ENCODE data around the gene C9orf152.

The C9orf152 gene

GRCh38 chr9:110224583-110224982, 16.6 kb upstream of the C9orf152 start:
- no peaks in the 10 kb centered on the region for H3K36me3 Mint-ChIP-seq (ENCODE audit: low read depth)
- H3K4me1 Mint-ChIP-seq = no peaks in the 10 kb centered on the region
- DNase-seq = no peak
- H3K4me3 Mint-ChIP-seq = no peak overlapping the region
- H3K9me3 Mint-ChIP-seq = peaks cover 8% of the 10 kb centered on the region
- TF ChIP-seq CTCF (IDR thresholded peaks at IDR 0.05) = no peak
- H3K27me3 Mint-ChIP-seq (ENCODE audit: low read depth, poor library complexity) = peaks cover 7% of the 10 kb centered on the region
- no peak overlapping the region for H3K27ac Mint-ChIP-seq

DNA sequence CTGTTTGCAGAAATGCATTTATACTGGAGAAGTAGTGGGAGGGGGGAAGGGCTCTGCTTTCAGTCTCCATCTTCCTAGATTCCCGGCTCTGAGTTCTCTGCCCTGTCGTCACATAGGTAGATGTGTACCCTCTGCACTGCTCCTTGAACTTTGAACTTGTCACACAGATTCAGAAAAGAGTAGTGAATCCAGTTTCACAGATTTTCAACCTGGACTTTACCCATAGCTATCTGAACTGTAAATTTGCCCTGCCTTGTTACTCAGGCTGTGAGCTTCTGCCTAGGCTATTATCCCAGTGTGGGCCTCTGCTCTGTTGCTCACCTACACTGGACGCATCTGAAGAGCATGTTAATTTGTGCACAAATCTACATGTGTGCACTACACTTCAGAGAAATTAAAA, 12.8 kb upstream of the C9orf152 start:
- H3K27ac Mint-ChIP-seq = no peak overlapping the region
- H3K27me3 Mint-ChIP-seq (ENCODE audit: low read depth, poor library complexity) = peaks cover 7% of the 10 kb centered on the region
- no peak for DNase-seq
- no peaks in the 10 kb centered on the region for H3K4me1 Mint-ChIP-seq
- no peak for TF ChIP-seq CTCF (IDR thresholded peaks at IDR 0.05)
- peaks cover 8% of the 10 kb centered on the region for H3K9me3 Mint-ChIP-seq
- H3K4me3 Mint-ChIP-seq = no peak overlapping the region
- no peaks in the 10 kb centered on the region for H3K36me3 Mint-ChIP-seq (ENCODE audit: low read depth)

DNA sequence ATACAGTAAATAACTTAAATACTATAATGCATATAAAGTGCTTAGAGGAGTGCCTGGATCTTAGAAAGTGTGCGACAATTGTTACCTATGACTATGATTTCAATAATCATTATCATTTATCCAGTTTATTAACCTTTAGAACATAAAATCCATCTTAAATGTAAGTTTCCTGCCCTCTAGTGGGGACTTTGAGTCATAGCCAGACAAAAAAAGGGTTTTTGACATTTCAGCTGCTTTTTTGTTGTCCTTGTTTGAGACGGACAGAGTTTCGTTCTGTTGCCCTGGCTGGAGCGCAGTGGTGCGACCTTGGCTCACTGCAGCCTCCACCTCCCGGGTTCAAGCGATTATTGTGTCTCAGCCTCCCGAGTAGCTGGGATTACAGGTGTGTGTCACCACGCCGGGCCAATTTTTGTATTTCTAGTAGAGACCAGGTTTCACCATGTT, 9.7 kb upstream of the C9orf152 start:
- Mint-ChIP-seq H3K36me3 (ENCODE audit: low read depth) (no peaks in the 10 kb centered on the region), H3K27ac (no peak overlapping the region), H3K4me1 (no peaks in the 10 kb centered on the region), H3K9me3 (peaks cover 8% of the 10 kb centered on the region), H3K27me3 (ENCODE audit: low read depth, poor library complexity) (peaks cover 13% of the 10 kb centered on the region), H3K4me3 (no peak overlapping the region)
- DNase-seq = no peak
- peak; percentile 77 for TF ChIP-seq CTCF (IDR thresholded peaks at IDR 0.05)

DNA sequence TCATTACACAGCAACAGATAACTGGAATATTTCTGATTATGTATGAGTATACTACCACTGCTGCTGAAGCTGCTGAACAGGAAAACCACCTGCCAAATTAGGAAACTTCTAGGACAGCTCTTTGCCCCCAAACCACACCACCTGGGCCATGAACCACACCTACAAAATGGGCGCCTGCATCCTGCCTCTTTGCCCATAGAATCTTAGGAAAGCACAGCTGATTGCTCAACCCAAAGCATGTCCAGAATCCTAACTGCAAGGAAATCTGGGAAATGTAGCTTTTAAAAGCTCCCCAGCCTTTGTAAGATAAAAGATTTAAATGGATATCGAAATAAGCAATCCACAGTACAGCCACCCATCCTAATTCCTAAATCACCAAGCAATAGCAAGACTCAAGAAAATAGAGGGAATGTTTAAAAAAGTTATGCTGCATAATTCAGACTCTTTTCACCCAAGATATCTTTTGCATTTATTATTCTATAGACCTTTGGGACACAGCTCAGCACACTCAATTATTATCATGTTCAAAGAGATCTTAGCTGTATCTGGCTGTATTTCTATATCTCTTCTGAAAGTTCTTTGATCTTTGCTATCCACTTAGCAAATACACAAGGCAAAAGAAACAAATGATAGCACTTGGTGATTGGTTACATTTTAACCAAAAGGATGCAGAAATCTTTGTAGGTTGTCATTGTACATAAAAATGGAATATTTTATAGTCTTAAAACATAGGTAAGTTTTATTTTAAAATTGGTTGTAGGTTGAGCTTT, 6.8 kb upstream of the C9orf152 start:
- DNase-seq = no peak
- Mint-ChIP-seq H3K4me1 (no peaks in the 10 kb centered on the region), H3K4me3 (no peak overlapping the region), H3K36me3 (ENCODE audit: low read depth) (no peaks in the 10 kb centered on the region), H3K27me3 (ENCODE audit: low read depth, poor library complexity) (peaks cover 19% of the 10 kb centered on the region), H3K9me3 (peaks cover 12% of the 10 kb centered on the region), H3K27ac (no peak overlapping the region)
- TF ChIP-seq CTCF (IDR thresholded peaks at IDR 0.05) = no peak

GRCh38 chr9:110214090-110214489, 6.1 kb upstream of the C9orf152 start:
- peaks cover 12% of the 10 kb centered on the region for H3K9me3 Mint-ChIP-seq
- H3K4me3 Mint-ChIP-seq = no peak overlapping the region
- peaks cover 23% of the 10 kb centered on the region for H3K27me3 Mint-ChIP-seq (ENCODE audit: low read depth, poor library complexity)
- no peak for DNase-seq
- H3K36me3 Mint-ChIP-seq (ENCODE audit: low read depth) = no peaks in the 10 kb centered on the region
- H3K27ac Mint-ChIP-seq = no peak overlapping the region
- no peaks in the 10 kb centered on the region for H3K4me1 Mint-ChIP-seq
- no peak for TF ChIP-seq CTCF (IDR thresholded peaks at IDR 0.05)

Data from nephron progenitor cell (in vitro differentiated cells).